ENCODE data around the gene TBRG1.

DNA sequence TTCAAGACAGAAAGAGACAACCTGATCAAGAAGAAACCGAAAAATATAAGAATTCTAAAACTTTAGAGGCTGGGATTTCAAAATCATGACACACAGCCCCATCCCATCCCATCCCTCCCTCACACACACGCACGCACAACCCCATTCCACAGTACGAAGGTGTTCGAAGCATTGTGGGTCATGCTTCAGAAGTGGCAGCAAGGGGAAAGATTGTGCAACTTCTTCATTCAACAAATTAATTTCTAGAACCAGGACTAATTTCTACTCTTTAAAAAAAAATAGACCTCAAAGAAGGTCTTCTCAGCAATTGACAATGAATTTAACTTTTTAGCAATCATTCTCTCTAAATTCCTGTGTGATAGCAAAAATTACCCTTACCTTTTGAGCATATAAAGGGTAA lies 51.9 kb downstream of the TBRG1 start:
- no peak for TF ChIP-seq POLR2A (IDR thresholded peaks at IDR 0.05)
- TF ChIP-seq, protein P1, sequence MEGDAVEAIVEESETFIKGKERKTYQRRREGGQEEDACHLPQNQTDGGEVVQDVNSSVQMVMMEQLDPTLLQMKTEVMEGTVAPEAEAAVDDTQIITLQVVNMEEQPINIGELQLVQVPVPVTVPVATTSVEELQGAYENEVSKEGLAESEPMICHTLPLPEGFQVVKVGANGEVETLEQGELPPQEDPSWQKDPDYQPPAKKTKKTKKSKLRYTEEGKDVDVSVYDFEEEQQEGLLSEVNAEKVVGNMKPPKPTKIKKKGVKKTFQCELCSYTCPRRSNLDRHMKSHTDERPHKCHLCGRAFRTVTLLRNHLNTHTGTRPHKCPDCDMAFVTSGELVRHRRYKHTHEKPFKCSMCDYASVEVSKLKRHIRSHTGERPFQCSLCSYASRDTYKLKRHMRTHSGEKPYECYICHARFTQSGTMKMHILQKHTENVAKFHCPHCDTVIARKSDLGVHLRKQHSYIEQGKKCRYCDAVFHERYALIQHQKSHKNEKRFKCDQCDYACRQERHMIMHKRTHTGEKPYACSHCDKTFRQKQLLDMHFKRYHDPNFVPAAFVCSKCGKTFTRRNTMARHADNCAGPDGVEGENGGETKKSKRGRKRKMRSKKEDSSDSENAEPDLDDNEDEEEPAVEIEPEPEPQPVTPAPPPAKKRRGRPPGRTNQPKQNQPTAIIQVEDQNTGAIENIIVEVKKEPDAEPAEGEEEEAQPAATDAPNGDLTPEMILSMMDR (IDR thresholded peaks at IDR 0.05) = no peak
